Measurements from ENCODE around the gene SLC22A1. TPM values are rescaled to one million over a fixed set of nuclear protein-coding genes. Genes with fewer than 3 reads are reported as not detected.

The SLC22A1 gene
- total and polyA plus RNA-seq, 2 of the 8 experiments (the other 6 are each of a cell fraction or from before 2014, with no cell fraction given), result 0.12 to 0.45 TPM

DNA sequence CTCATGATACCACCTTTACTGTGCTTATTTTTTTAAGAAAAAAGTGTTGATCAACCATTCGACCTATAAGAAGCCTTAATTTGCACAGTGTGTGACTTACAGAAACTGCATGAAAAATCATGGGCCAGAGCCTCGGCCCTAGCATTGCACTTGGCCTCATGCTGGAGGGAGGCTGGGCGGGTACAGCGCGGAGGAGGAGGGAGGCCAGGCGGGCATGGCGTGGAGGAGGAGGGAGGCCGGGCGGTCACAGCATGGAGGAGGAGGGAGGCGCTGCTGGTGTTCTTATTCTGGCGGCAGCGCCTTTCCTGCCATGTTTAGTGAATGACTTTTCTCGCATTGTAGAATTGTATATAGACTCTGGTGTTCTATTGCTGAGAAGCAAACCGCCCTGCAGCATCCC lies 15.6 kb upstream of the SLC22A1 start:
- WGBS, 2 experiments (ENCODE audit: extremely low coverage in 1 of 2, insufficient coverage in 1 of 2, insufficient read length in 1 of 2, insufficient replicate concordance in 2 of 2, low coverage in 1 of 2, low lambda C conversion rate in 2 of 2, missing lambda C conversion rate in 1 of 2), result 88% methylated on average over 11 of the region's 14 CpGs; no CpG with 5 or more reads in 1 of the 2 experiments
- ChIA-PET POLR2A (ENCODE audit: partially characterized antibody) (no interaction called here), CTCF (ENCODE audit: partially characterized antibody) (interaction anchor here (0.9 to 1.8 kb wide), 3 partner anchors 11 to 350 kb away, joined by 3 to 11 read pairs (median 4); no protein-coding TSS in a partner anchor)
- no peak overlapping the region for H3K18ac ChIP-seq (ENCODE audit: extremely low read depth, low read length)
- no peak overlapping the region for H2BK15ac ChIP-seq (ENCODE audit: low read length)
- no peak overlapping the region for H3K4me3 ChIP-seq (ENCODE audit: extremely low read depth in 1 of 4, insufficient read depth in 2 of 4, low read depth in 3 of 4, low read length in 4 of 4)
- H3K27ac ChIP-seq (ENCODE audit: low read depth, low read length), result no peak overlapping the region
- DNase-seq (ENCODE audit: low read depth in 1 of 2, low spot score in 2 of 2) (no peak), FAIRE-seq (no peak)
- no peak overlapping the region for H4K5ac ChIP-seq (ENCODE audit: insufficient read length, low read depth, low read length)
- H4K20me1 ChIP-seq (replicated peaks in 1 of 2; ENCODE audit: control insufficient read depth in 1 of 2, insufficient read depth in 2 of 2, low read length in 2 of 2), result peaks cover 0 to 8% of the 10 kb centered on the region in 2 experiments
- no peak overlapping the region for H4K91ac ChIP-seq (replicated peaks; ENCODE audit: insufficient read length, low read length)
- no peak overlapping the region for H3K14ac ChIP-seq (ENCODE audit: insufficient read length)
- H3K23ac ChIP-seq (ENCODE audit: insufficient read length), result no peak overlapping the region
- no peak overlapping the region for H2AFZ ChIP-seq (ENCODE audit: low read length)
- H3K9me3 ChIP-seq (ENCODE audit: insufficient read depth in 2 of 2, low read depth in 1 of 2, low read length in 1 of 2), result no peaks in the 10 kb centered on the region
- no peak overlapping the region for H2BK20ac ChIP-seq (ENCODE audit: low read length)
- no peaks in the 10 kb centered on the region for H3K4me1 ChIP-seq (replicated peaks in 1 of 4; ENCODE audit: control insufficient read depth in 3 of 4, insufficient read depth in 4 of 4, low read length in 3 of 4)
- peaks cover 9 to 24% (median 19%) of the 10 kb centered on the region in 4 experiments for H3K36me3 ChIP-seq (ENCODE audit: control insufficient read depth in 2 of 4, insufficient read depth in 4 of 4, low read length in 3 of 4)
- H3K9ac ChIP-seq (replicated peaks in 1 of 4; ENCODE audit: extremely low read depth in 1 of 4, low read depth in 3 of 4, low read length in 3 of 4), result no peak overlapping the region
- no peak overlapping the region for H2BK12ac ChIP-seq (ENCODE audit: low read depth, low read length)
- H4K8ac ChIP-seq (ENCODE audit: extremely low read depth, insufficient read depth, low read length), result no peak overlapping the region
- H2AK5ac ChIP-seq (ENCODE audit: low read depth, low read length), result no peak overlapping the region
- H3K27me3 ChIP-seq (replicated peaks in 1 of 4; ENCODE audit: control insufficient read depth in 3 of 4, extremely low read depth in 1 of 4, insufficient read depth in 3 of 4, low read length in 3 of 4), result no peaks in the 10 kb centered on the region
- no peaks in the 10 kb centered on the region for H3K23me2 ChIP-seq (ENCODE audit: low read depth, low read length)
- H3K4ac ChIP-seq (replicated peaks; ENCODE audit: insufficient read length, low read depth, low read length), result no peak overlapping the region
- no peaks in the 10 kb centered on the region; the same call in 1 of the 2 replicates for H3K79me1 ChIP-seq (ENCODE audit: low read depth, low read length)
- no peaks in the 10 kb centered on the region for H3K79me2 ChIP-seq (ENCODE audit: control insufficient read depth in 1 of 2, insufficient read depth in 2 of 2, low read length in 2 of 2)
- H2BK120ac ChIP-seq (replicated peaks; ENCODE audit: low read depth, low read length), result no peak overlapping the region
- no peak overlapping the region for H3K4me2 ChIP-seq (ENCODE audit: insufficient read depth in 1 of 2, low read depth in 2 of 2, low read length in 2 of 2)
- no peak overlapping the region for H2BK5ac ChIP-seq (ENCODE audit: low read depth, low read length)
- TF ChIP-seq CTBP2 (IDR thresholded peaks at IDR 0.05; ENCODE audit: borderline replicate concordance, insufficient read depth, insufficient read length, low read length) (no peak), CHD1 (IDR thresholded peaks at IDR 0.05; ENCODE audit: low read depth, low read length) (no peak), SIN3A (conservative IDR thresholded peaks at IDR 0.05 in 1 of 2, IDR thresholded peaks at IDR 0.05 in 1 of 2; ENCODE audit: low read depth in 1 of 2, low read length in 2 of 2) (no peak)
- H3K56ac ChIP-seq (replicated peaks; ENCODE audit: insufficient read length, low read depth, low read length), result no peak overlapping the region
